GM19455 (cell line): Measurements from ENCODE around the gene MRPL1.
"Not testable (repeated sequence)": the region's sequence is repeated elsewhere in the genome, so short reads cannot be mapped to it uniquely, and the experiment has no call there.

Experiments
- ATAC-seq: cut with Tn5 transposase; IDR thresholded peaks from one replicate; pipeline ENCODE4 v1.9.1; 2021; ENCODE audit not compliant: unreplicated experiment

Gene MRPL1

GRCh38 chr4:77963004-77963403 is 100.4 kb downstream of the MRPL1 start:
- ATAC-seq, result no peak

- ATAC-seq, result not testable (repeated sequence)
Measured at GRCh38 chr4:77973657-77974056, 111.0 kb downstream of the MRPL1 start.

GRCh38 chr4:77982900-77983540 is 120.4 kb downstream of the MRPL1 start:
- not testable (repeated sequence) for ATAC-seq

GRCh38 chr4:77983612-77984311 is 121.1 kb downstream of the MRPL1 start:
- not testable (repeated sequence) for ATAC-seq

- ATAC-seq, result no peak
Measured at GRCh38 chr4:77989968-77990367, 127.3 kb downstream of the MRPL1 start.

- ATAC-seq, result no peak
Measured at GRCh38 chr4:77990456-77990855, 127.8 kb downstream of the MRPL1 start.

- no peak for ATAC-seq
Measured at GRCh38 chr4:77990904-77991358, 128.3 kb downstream of the MRPL1 start.

- ATAC-seq, result no peak
Measured at GRCh38 chr4:77992581-77992980, 130.0 kb downstream of the MRPL1 start.

GRCh38 chr4:77994194-77994721 is 131.6 kb downstream of the MRPL1 start:
- no peak for ATAC-seq

GRCh38 chr4:77996076-77996475 is 133.4 kb downstream of the MRPL1 start:
- no peak for ATAC-seq

GRCh38 chr4:78001531-78001930 is 138.9 kb downstream of the MRPL1 start:
- no peak for ATAC-seq

- ATAC-seq, result no peak
Measured at GRCh38 chr4:78002260-78002659, 139.6 kb downstream of the MRPL1 start.
